ENCODE data around the gene DHRS7C. TPM values are rescaled to one million over a fixed set of nuclear protein-coding genes. Genes with fewer than 3 reads are reported as not detected.

Gene DHRS7C
- total RNA-seq, 1 donor from 2014 or later: not detected

GRCh38 chr17:9771465-9771864 is 19.9 kb downstream of the DHRS7C start:
- Mint-ChIP-seq H3K9me3 (ENCODE audit: unreplicated experiment) (peaks cover 4% of the 10 kb centered on the region), H3K27me3 (ENCODE audit: low read depth, unreplicated experiment) (peaks cover 11% of the 10 kb centered on the region), H3K27ac (ENCODE audit: unreplicated experiment) (no peak overlapping the region), H3K4me1 (ENCODE audit: low read depth, unreplicated experiment) (no peaks in the 10 kb centered on the region), H3K4me3 (ENCODE audit: unreplicated experiment) (no peak overlapping the region), H3K36me3 (ENCODE audit: low read depth, unreplicated experiment) (no peaks in the 10 kb centered on the region)
- Histone ChIP-seq H4K20me1 (ENCODE audit: insufficient read depth, low read length) (no peaks in the 10 kb centered on the region), H3K9ac (ENCODE audit: low read length) (no peak overlapping the region), H2AFZ (ENCODE audit: low read depth, low read length) (no peak overlapping the region), H3K4me2 (ENCODE audit: low read length) (no peak overlapping the region), H3K27ac (ENCODE audit: low read depth, low read length) (no peak overlapping the region), H3K79me2 (ENCODE audit: insufficient read depth, low read length) (no peaks in the 10 kb centered on the region), H3K36me3 (ENCODE audit: insufficient read depth, low read length) (no peaks in the 10 kb centered on the region), H3K27me3 (ENCODE audit: insufficient read depth, low read length) (peaks cover 2% of the 10 kb centered on the region), H3K9me3 (ENCODE audit: insufficient read depth, low read depth, low read length) (no peaks in the 10 kb centered on the region), H3K4me3 (ENCODE audit: insufficient read depth, low read depth, low read length) (no peak overlapping the region), H3K4me1 (ENCODE audit: insufficient read depth, low read length) (no peaks in the 10 kb centered on the region)
- DNase-seq (ENCODE audit: low read depth) (no peak), FAIRE-seq (no peak)
- TF ChIP-seq EZH2 (IDR thresholded peaks at IDR 0.05; ENCODE audit: insufficient read depth, low read length) (no peak), CTCF (IDR thresholded peaks at IDR 0.05; ENCODE audit: insufficient read depth, low read depth, low read length) (no peak)

- no peak overlapping the region for H3K27ac Mint-ChIP-seq (ENCODE audit: unreplicated experiment)
- H3K4me3 Mint-ChIP-seq (ENCODE audit: unreplicated experiment): no peak overlapping the region
- peaks cover 2% of the 10 kb centered on the region for H3K36me3 Mint-ChIP-seq (ENCODE audit: low read depth, unreplicated experiment)
These were observed 22.2 kb downstream of the DHRS7C start for GRCh38 chr17:9769036-9769695.

More at GRCh38 chr17:9769036-9769695, 22.2 kb downstream of the DHRS7C start:
- H3K9ac ChIP-seq (ENCODE audit: low read length): no peak overlapping the region
- H2AFZ ChIP-seq (ENCODE audit: low read depth, low read length): no peak overlapping the region
- peaks cover 28% of the 10 kb centered on the region for H3K27me3 Mint-ChIP-seq (ENCODE audit: low read depth, unreplicated experiment)
- peaks cover 2% of the 10 kb centered on the region for H3K27me3 ChIP-seq (ENCODE audit: insufficient read depth, low read length)
- TF ChIP-seq EZH2 (IDR thresholded peaks at IDR 0.05; ENCODE audit: insufficient read depth, low read length) (no peak), CTCF (IDR thresholded peaks at IDR 0.05; ENCODE audit: insufficient read depth, low read depth, low read length) (no peak)
- no peaks in the 10 kb centered on the region for H3K4me1 Mint-ChIP-seq (ENCODE audit: low read depth, unreplicated experiment)
- H3K4me2 ChIP-seq (ENCODE audit: low read length): no peak overlapping the region
- no peak overlapping the region for H3K4me3 ChIP-seq (ENCODE audit: insufficient read depth, low read depth, low read length)
- no peaks in the 10 kb centered on the region for H3K79me2 ChIP-seq (ENCODE audit: insufficient read depth, low read length)
- H3K9me3 Mint-ChIP-seq (ENCODE audit: unreplicated experiment): no peaks in the 10 kb centered on the region
- no peaks in the 10 kb centered on the region for H3K4me1 ChIP-seq (ENCODE audit: insufficient read depth, low read length)
- H3K27ac ChIP-seq (ENCODE audit: low read depth, low read length): no peak overlapping the region
- H3K9me3 ChIP-seq (ENCODE audit: insufficient read depth, low read depth, low read length): no peaks in the 10 kb centered on the region
- no peak for FAIRE-seq
- no peaks in the 10 kb centered on the region for H3K36me3 ChIP-seq (ENCODE audit: insufficient read depth, low read length)
- no peaks in the 10 kb centered on the region for H4K20me1 ChIP-seq (ENCODE audit: insufficient read depth, low read length)
- DNase-seq (ENCODE audit: low read depth): no peak

Measured in astrocyte (in vitro differentiated cells and primary cell).